IPS-18a (cell line): ENCODE results near the gene FRMPD2.
"Not testable (repeated sequence)": the region's sequence is repeated elsewhere in the genome, so short reads cannot be mapped to it uniquely, and the experiment has no call there.

Source experiments
- H3K27ac ChIP-seq: one replicate; pipeline ENCODE4 v1.5.1; 2013; ENCODE audit warnings: low read length
- H3K27me3 ChIP-seq: one replicate; pipeline ENCODE4 v1.6.1; 2013; ENCODE audit warnings: mild to moderate bottlenecking, low read length; ENCODE audit not compliant: control insufficient read depth, insufficient read depth
- H3K36me3 ChIP-seq: one replicate; pipeline ENCODE4 v1.6.1; 2013; ENCODE audit warnings: low read depth, low read length; ENCODE audit not compliant: control insufficient read depth
- H3K4me1 ChIP-seq: one replicate; pipeline ENCODE4 v1.6.1; 2013; ENCODE audit warnings: low read depth, low read length; ENCODE audit not compliant: control insufficient read depth
- H3K4me3 ChIP-seq: one replicate; pipeline ENCODE4 v1.5.1; 2013; ENCODE audit warnings: low read length
- H3K9ac ChIP-seq: one replicate; pipeline ENCODE4 v1.6.1; 2013; ENCODE audit warnings: mild to moderate bottlenecking, low read length, moderate library complexity
- H3K9me3 ChIP-seq: one replicate; pipeline ENCODE4 v1.6.1; 2013; ENCODE audit warnings: low read depth, low read length; ENCODE audit not compliant: control insufficient read depth

The FRMPD2 gene

DNA sequence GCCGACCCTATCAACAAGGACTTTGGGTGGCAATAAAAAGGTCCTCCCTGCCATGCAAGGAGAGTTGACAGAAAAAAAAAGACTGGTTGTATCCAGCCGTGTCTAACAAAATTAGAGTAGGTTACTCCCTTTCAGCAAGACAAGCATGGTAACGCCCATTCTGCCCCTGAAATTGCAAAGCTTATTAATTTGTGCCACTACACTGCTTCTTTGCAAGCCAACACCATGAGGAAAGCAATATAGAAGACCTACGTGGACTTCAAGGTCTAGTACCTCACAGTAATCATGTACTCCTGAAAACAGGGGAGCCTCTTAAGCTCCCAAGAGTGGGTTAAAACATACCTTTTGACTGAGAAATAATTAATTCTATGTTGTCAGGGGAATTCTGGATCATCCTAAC is 90.3 kb downstream of the FRMPD2 start:
- Histone ChIP-seq H3K4me1 (no peaks in the 10 kb centered on the region), H3K4me3 (no peak overlapping the region), H3K27me3 (no peaks in the 10 kb centered on the region), H3K27ac (no peak overlapping the region), H3K36me3 (no peaks in the 10 kb centered on the region), H3K9me3 (no peaks in the 10 kb centered on the region), H3K9ac (no peak overlapping the region)

DNA sequence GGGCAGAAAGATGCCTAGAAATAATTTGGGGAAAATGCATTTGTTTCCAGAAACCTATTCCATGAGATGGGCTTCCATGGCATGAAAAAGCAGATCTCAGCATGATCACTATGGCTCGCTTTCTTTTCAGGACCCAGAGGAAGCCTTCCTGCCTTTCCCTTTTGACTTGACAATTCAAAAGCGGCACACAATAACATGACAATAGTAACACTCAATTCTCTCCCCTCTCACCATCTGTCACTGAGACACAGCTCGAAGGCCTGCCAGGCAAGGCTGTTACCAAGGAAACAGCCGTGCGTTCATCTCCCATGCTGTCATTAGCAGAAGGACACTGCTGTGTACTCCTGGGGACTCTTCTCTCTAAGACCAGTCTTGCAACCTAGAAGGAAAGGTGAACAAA is 101.8 kb downstream of the FRMPD2 start:
- not testable (repeated sequence) for H3K9me3 ChIP-seq, H3K27me3 ChIP-seq, H3K27ac ChIP-seq, H3K9ac ChIP-seq, H3K4me3 ChIP-seq, H3K4me1 ChIP-seq, H3K36me3 ChIP-seq

DNA sequence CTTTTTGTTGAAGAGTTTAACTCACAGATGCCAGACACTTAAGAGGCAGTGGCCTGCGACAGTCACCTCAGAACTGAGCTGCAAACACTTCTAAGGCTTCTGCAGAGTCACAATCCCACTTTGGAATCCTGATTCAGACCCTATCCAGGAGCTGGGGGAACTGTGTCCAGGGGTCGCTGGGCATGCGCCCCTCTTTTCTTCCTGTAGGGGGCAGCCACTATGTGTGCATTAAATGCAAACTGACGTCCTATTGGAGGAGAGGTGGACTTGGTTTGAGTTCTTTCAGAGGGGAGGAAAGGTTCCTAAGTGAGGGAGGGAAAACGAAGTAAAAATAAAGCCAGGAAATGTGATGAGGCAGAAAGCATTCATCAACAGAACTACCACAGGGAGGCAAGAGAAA is 113.8 kb downstream of the FRMPD2 start:
- not testable (repeated sequence) for H3K4me3 ChIP-seq, H3K36me3 ChIP-seq, H3K9me3 ChIP-seq, H3K27me3 ChIP-seq, H3K4me1 ChIP-seq, H3K27ac ChIP-seq, H3K9ac ChIP-seq

DNA sequence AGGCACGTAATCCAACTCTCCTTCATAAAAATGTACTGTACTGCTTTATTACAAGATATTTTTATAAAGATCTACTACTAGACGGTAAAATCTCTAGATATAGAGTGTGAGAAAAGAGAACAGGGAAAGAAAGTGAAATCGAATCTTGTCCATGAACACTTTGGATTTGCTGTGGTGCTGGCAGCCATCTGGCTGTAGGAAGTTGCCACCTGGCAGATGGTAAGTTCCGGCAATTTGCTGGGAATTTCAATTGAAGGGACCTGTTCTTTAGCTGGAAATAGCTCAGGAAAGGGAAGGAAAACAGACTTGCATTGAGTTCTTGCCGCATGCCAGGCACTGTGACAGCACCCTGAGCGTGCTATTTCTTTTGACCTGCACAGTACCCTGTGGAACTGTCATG is 114.3 kb downstream of the FRMPD2 start:
- not testable (repeated sequence) for H3K9ac ChIP-seq, H3K27me3 ChIP-seq, H3K27ac ChIP-seq, H3K4me1 ChIP-seq, H3K36me3 ChIP-seq, H3K9me3 ChIP-seq, H3K4me3 ChIP-seq

DNA sequence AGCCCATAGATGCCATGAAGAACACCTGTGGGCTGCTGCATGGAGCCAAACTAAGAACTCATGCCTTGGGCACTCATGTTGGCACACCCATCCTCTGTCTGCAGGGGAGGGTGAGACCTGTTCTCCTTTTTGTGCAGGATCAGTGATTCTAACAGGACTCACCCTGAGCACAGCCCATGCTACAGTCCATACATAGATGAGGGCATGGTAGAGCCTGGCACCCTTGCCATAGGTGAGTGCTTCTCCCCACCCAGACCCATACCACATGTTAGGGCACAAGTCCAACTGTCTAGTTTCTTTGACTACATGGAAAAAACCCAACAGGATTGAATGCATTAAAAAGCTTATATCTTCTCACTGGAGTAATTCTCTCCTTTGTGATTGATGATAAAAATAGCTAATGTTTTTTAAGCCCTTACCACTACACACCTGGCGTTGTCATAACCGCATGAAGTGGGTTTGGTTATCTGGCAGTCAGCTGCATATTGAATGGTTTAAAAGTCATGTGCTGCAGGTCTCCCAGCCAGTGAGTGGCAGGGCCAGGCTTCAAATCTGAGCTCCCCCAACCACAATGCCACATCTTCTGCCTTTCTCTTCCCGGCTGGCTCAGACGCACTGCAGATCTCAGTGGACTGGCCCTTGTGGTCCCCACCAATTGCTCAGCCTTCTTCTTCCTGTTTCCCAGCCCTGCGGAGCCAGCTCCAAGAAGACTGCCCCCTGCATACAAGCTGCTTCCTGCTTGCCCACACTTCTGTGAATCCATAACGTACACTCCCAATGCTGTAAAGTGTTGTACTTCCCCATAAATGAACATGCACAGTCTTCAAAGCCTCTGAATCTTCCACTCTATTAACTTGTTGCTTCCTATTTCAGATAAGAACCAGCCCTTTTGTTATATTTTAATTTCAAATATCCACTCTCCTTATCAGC is 120.0 kb downstream of the FRMPD2 start:
- not testable (repeated sequence) for H3K27me3 ChIP-seq, H3K9me3 ChIP-seq, H3K9ac ChIP-seq, H3K27ac ChIP-seq, H3K4me3 ChIP-seq, H3K36me3 ChIP-seq, H3K4me1 ChIP-seq

DNA sequence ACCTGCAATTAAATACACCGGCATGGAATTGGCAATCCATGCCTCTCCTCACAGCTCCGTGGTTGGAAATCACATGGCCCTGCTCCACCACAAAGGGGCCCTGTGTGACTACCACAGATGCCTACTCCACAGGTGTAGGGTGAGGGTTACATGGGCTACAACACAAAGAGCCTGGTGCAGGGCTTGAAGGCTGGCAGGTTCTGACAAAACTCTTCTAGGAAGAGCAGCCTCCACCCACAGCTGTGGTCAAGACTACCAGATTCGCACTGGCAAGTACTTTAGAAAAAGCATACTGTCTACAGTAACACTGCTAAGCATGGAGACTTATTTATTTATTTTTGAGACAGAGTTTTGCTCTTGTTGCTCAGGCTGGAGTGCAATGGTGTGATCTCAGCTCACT is 126.9 kb downstream of the FRMPD2 start:
- H3K36me3 ChIP-seq, H3K9me3 ChIP-seq, H3K4me3 ChIP-seq, H3K4me1 ChIP-seq, H3K27ac ChIP-seq, H3K9ac ChIP-seq, H3K27me3 ChIP-seq: not testable (repeated sequence)

DNA sequence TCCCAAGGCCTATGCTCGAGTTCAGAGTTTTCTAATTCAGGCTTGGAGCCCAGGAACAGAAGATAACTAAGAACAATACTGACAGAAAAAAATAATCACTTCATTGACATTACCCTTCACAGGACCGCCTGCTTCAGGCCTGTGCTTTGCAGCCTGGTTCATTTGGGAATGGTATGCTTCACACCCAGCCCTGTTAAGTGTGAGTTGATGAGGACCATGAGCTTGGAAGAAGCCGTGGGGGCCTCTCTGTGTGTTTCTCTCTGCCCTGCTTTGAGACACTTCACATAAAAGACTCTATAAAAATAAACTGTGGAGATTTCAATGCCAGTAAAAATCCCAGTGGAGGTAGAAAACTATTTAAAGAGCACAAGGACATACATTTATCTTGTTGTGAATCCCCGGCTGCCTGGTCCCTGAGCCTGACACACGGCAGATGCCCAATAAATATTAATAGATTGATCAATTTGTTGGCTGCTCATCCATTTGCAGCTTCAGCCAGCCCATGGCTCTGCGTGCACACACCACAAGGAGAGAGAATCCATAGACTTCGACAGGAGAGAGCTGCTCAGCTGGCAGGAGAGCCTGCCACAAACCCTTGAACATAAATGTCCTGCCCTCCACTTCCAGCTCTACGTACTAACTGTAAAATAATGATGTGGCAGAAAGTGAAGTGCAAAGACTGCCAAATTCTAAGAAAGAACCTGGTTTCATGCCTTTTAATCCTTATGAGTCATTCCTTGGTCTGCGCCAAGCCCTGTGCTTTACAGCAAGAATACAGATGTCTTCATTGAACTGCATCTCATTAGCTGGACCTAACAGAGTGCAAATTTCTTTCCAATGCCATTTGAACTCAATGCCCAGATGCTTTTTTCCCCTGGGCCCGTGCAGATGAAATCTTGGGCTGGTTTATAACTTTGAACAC is 130.5 kb downstream of the FRMPD2 start:
- H3K27ac ChIP-seq, H3K9me3 ChIP-seq, H3K36me3 ChIP-seq, H3K4me1 ChIP-seq, H3K9ac ChIP-seq, H3K27me3 ChIP-seq, H3K4me3 ChIP-seq: not testable (repeated sequence)

DNA sequence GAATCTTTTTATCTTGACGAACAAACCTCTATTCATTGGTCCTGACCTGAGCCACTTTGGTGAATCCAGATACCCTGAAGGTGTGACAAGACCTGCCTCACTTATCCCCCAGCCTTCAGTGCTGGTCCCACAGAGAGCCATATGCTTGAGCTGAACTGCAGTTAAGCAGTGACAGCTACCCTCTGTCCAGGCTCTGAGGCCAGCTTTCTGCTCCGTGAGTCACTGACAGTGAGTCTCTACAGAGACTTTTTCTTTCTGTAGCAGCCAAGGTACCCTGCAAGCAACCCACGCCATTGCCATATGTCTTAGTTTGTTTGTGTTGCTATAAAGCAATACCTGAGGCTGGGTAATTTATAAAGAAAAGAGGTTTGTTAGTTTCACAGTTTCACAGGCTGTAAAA is 133.5 kb downstream of the FRMPD2 start:
- not testable (repeated sequence) for H3K27ac ChIP-seq, H3K36me3 ChIP-seq, H3K4me3 ChIP-seq, H3K9ac ChIP-seq, H3K9me3 ChIP-seq, H3K4me1 ChIP-seq, H3K27me3 ChIP-seq

DNA sequence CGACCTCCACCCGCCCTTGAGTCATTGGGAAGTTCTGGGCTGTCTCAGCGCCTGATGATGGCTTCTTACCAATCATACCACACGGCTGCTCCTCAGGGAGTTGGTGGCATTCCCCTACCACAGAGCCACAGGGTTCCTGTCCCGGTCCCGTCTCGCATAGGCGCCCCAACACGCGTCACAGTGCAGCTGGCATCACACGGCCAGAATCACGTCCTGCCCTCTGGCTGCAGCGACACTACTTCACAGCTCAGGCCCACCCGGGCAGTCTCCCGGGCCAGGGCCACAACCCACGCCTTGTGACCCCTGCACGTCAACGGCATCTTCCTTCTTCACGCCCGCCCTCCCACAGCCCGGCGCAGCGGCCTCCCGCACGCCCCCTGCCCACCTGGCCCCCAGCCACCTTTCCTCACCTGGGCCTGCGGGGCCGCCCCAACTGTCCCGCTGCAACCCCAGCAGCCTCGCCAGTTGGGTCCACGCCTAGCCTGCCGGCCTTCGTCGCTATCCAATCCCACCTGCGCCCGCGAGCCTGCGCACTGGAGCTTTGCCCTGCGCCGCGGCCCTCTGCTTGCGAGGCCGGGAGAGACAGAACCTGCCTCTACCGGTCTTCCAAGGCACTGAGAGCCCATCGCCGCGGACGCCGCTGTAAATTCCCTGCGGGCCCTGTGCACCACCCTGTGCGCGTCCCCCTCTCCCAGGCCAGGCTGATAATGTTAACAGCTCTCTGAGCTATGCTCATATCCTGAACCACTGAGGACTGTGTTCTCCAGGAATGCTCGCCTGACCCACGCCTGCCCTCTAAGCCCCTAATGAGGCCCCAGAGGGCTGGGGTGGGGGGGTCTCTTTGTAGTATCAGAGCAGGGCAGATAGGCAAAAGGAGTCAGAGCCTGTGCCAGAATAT is 134.3 kb downstream of the FRMPD2 start:
- H3K27me3 ChIP-seq, H3K4me1 ChIP-seq, H3K9me3 ChIP-seq, H3K27ac ChIP-seq, H3K36me3 ChIP-seq, H3K9ac ChIP-seq, H3K4me3 ChIP-seq: not testable (repeated sequence)

DNA sequence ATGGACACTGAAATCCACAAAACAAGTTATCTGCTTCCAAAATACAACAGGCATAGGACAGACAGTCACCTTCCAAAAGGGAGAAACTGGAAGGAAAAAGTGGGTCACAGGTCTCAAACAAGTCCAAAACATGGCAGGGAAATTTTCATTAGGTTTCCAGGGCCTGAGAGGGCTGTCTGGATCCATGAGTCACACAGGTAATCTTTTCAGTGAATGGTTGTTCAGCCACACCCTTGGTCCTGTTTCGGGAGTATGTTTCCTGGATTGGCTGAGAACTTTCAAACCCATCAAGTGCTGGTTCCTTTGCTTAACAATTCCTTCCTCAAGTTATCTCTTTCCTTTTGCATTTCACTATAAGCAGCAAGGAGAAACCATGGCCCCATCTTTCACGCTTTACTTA is 145.5 kb downstream of the FRMPD2 start:
- not testable (repeated sequence) for H3K9ac ChIP-seq, H3K27me3 ChIP-seq, H3K27ac ChIP-seq, H3K4me3 ChIP-seq, H3K4me1 ChIP-seq, H3K9me3 ChIP-seq, H3K36me3 ChIP-seq

DNA sequence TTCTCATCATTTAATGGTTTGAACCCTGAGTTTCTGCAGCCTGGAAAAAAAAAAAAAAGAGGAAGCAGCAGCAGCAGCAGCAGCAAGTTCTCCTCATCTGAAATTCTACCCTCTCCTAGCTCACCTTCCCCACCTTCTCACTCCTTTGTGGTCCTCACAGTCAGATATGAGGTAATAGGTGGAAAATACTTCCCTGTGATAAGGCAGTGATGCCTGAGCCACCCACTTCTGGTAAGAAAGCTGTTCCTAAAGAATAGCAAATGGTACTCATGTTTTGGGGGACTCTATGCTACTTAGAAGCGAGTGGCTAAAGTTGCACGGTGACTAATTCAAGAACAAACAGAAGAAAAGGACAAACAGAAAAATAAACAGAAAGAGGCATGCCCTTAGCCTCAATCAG is 148.2 kb downstream of the FRMPD2 start:
- not testable (repeated sequence) for H3K9me3 ChIP-seq, H3K27ac ChIP-seq, H3K4me1 ChIP-seq, H3K9ac ChIP-seq, H3K4me3 ChIP-seq, H3K36me3 ChIP-seq, H3K27me3 ChIP-seq
